Uterus (tissue), 4 donors: ENCODE measurements around the gene SLCO6A1. TPM values are rescaled to one million over a fixed set of nuclear protein-coding genes. Genes with fewer than 3 reads are reported as not detected.
"Not testable (repeated sequence)": the region's sequence is repeated elsewhere in the genome, so short reads cannot be mapped to it uniquely, and the experiment has no call there.

Source experiments
- DNase-seq, 2 donors: peaks; one replicate each; pipeline ENCODE4 v3.0.0-alpha.2; 2019 to 2020
- H3K27ac ChIP-seq, 2 donors: fragments of 200-600 bp; sonication (generic); 1 replicate in 1 of 2; 2 replicates in 1 of 2; pipeline ENCODE4 v1.5.1; 2016 to 2018
- H3K27me3 ChIP-seq, 2 donors: fragments of 200-600 bp; sonication (generic); one replicate each; pipeline ENCODE4 v1.5.1; 2018 to 2019; ENCODE audit warnings: control low read depth in 1 of 2
- H3K36me3 ChIP-seq, 2 donors: fragments of 200-600 bp; sonication (generic); one replicate each; pipeline ENCODE4 v1.5.1; 2019; ENCODE audit warnings: control low read depth in 1 of 2
- H3K4me1 ChIP-seq, 2 donors: fragments of 200-600 bp; sonication (generic); one replicate each; pipeline ENCODE4 v1.5.1; 2018 to 2019; ENCODE audit warnings: control low read depth in 1 of 2
- H3K4me3 ChIP-seq, 2 donors: fragments of 200-600 bp; sonication (generic); 1 replicate in 1 of 2; 2 replicates in 1 of 2; pipeline ENCODE4 v1.5.1; 2018 to 2019; ENCODE audit warnings: mild to moderate bottlenecking in 1 of 2
- H3K9me3 ChIP-seq, 2 donors: fragments of 200-600 bp; sonication (generic); one replicate each; pipeline ENCODE4 v1.5.1; 2019; ENCODE audit warnings: control low read depth in 1 of 2
- CTCF ChIP-seq, 4 experiments: fragments of 200-600 bp in 2 of 4; fragments of 450-650 bp in 2 of 4; sonication (generic) in 2 of 4; IDR thresholded peaks; one replicate each; pipeline ENCODE4 v1.5.1; 2016 to 2019; ENCODE audit warnings: antibody characterized with exemption in 4 of 4, mild to moderate bottlenecking in 2 of 4, moderate library complexity in 1 of 4
- POLR2A ChIP-seq, 2 donors: fragments of 450-650 bp; IDR thresholded peaks; one replicate each; pipeline ENCODE4 v1.6.1; 2016; ENCODE audit warnings: antibody characterized with exemption in 2 of 2, mild to moderate bottlenecking in 1 of 2, moderate library complexity in 1 of 2
- intact Hi-C: fragments of 100-400 bp; cut with DNase I; formaldehyde crosslinking; loops from one replicate; pipeline ENCODE4 v1.15.1; 2023; ENCODE audit warnings: low total_unique reads
- total RNA-seq, 4 donors: library from RNA; depleted of rRNA in 3 of 4; stranded (reverse); fragments of >200 nt in 3 of 4; gene quantifications; one replicate each; pipeline versions ENCODE4 v1.1.0 to v1.2.4, GENCODE V29; 2014 to 2023
- donor health status: DM: yes; HTN: yes; CAD: no.

The SLCO6A1 gene
- total RNA-seq, 4 donors from 2014 or later, result not detected

DNA sequence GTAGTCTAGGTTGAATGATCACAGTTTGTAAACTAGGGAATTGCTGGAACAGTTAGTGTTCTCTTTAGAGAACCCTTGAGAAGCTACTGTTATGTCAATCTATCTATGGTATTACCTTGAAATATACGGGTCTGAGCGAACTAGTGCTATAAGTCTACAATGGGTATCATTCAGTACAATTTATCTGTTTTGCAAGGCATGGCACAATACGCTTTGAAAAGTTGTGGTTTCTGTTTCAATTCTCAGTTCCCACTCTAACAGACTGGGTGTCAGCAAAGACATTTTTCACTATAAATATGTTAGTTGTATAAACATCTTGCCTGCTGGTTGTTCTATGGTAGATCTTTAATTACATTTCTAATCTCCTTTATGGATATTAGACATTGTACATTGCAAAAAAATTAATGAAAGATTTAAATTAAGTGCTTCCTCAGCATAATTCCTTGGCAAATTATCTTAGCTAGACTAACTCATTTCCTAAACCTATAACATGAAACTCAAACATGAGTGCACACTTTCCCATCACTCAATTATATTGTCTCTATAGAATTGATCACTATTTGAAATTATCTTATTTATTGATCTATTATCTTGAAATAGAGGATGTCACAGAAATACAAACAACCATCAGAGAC, 24.9 kb upstream of the SLCO6A1 start:
- Histone ChIP-seq H3K4me1 (no peaks in the 10 kb centered on the region), H3K36me3 (no peaks in the 10 kb centered on the region), H3K4me3 (no peak overlapping the region), H3K27ac (no peak overlapping the region), H3K9me3 (no peaks in the 10 kb centered on the region), H3K27me3 (no peaks in the 10 kb centered on the region)
- TF ChIP-seq POLR2A (IDR thresholded peaks at IDR 0.05) (no peak), CTCF (IDR thresholded peaks at IDR 0.05) (no peak)
- intact Hi-C loops, result no loop called here
- DNase-seq, result no peak

DNA sequence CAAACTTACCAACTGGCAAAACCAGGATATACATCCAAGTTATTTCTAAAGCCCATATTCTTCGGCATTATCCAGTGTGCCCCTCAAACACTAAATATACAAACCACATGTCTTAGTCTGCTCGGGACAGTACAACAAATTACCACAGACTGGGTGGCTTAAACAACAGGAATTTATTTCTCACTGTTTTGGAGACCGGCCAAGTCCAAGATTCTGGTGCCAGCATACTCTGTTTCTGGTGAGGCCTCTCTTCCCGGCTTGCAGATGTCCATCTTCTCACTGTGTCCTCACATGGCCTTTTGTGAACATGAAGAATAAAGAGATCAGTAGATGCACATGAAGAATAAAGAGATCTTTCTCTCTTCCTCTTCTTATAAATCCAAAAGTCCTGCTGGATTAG, 12.9 kb upstream of the SLCO6A1 start:
- Histone ChIP-seq H3K9me3 (no peaks in the 10 kb centered on the region), H3K36me3 (no peaks in the 10 kb centered on the region), H3K27me3 (no peaks in the 10 kb centered on the region), H3K4me3 (no peak overlapping the region), H3K4me1 (no peaks in the 10 kb centered on the region), H3K27ac (no peak overlapping the region)
- TF ChIP-seq CTCF (IDR thresholded peaks at IDR 0.05), result no peak
- TF ChIP-seq POLR2A (IDR thresholded peaks at IDR 0.05), result no peak
- DNase-seq, result no peak
- intact Hi-C loops, result no loop called here

- H3K9me3 ChIP-seq, result not testable (repeated sequence)
These were observed 7.4 kb downstream of the SLCO6A1 start for GRCh38 chr5:102491261-102491914.

DNA sequence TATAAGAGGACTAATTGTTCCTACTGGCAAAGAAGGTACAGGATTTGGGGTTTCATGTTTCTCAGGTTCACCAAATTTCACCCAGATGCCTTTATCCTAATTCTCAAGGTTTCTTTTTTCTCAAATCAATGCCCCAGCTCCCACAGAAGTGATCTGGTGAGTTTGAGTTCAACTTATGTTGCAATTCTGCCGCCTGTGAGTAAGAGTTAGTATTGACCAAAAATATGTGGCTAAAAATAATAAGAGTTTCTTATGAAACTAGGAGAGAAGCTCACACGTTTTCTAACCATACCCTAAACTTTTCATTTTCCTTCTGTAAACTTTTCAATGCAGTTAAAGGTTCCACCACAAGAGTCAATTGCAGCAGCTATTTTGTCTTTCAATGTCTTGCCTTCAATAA, 15.1 kb downstream of the SLCO6A1 start:
- DNase-seq, result no peak
- Histone ChIP-seq H3K9me3 (no peaks in the 10 kb centered on the region), H3K27ac (no peak overlapping the region), H3K27me3 (no peaks in the 10 kb centered on the region), H3K36me3 (no peaks in the 10 kb centered on the region), H3K4me1 (no peaks in the 10 kb centered on the region), H3K4me3 (no peak overlapping the region)
- intact Hi-C loops, result no loop called here
- no peak for TF ChIP-seq POLR2A (IDR thresholded peaks at IDR 0.05)
- TF ChIP-seq CTCF (IDR thresholded peaks at IDR 0.05), result no peak

More at GRCh38 chr5:102491261-102491914, 7.4 kb downstream of the SLCO6A1 start:
- DNase-seq, H3K27ac ChIP-seq, H3K27me3 ChIP-seq, H3K36me3 ChIP-seq, H3K4me1 ChIP-seq, H3K4me3 ChIP-seq, intact Hi-C loops: not testable (repeated sequence)

DNA sequence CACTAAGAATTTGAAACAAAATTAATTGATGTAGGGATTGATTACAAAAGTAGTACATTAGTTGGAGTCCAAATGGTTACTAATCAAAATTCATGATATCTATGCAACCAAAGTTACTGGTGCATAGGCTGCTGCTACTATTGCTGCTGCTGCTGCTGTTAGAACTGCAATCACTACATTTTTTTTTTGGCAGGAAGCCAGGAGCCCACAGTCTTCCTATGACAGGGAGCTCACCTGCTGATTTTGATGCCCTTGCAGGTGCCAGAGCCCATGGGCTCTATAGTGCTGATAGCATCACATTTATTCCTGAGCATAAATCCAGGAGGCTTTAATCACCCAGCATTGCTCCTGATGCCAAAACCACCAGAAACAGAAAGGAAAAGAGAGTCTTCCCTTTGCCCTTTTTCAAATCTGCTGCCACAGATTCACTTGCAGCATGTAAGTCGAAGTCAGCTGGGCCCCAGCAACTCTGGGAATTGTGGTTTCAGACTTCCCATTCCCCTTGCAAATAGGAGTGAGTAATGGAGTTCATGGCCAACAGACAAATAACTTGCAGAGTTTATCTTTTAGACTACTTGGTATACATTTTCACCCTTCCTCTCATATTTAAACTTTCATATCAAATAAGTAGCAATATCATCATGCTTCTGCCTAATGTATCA, 17.6 kb downstream of the SLCO6A1 start:
- Histone ChIP-seq H3K4me3 (no peak overlapping the region), H3K36me3 (no peaks in the 10 kb centered on the region), H3K27me3 (no peaks in the 10 kb centered on the region), H3K4me1 (no peaks in the 10 kb centered on the region), H3K27ac (no peak overlapping the region), H3K9me3 (no peaks in the 10 kb centered on the region)
- TF ChIP-seq CTCF (IDR thresholded peaks at IDR 0.05), result no peak
- no peak for TF ChIP-seq POLR2A (IDR thresholded peaks at IDR 0.05)
- DNase-seq, result no peak
- intact Hi-C loops, result no loop called here
